OCI-LY7 (cell line): ENCODE data around the gene ADARB2. TPM values are rescaled to one million over a fixed set of nuclear protein-coding genes. Genes with fewer than 3 reads are reported as not detected.

Experiments used
- BruUV-seq: library from RNA; stranded (reverse); fragments of 400-500 nt; replicated peaks from 2 replicates; lab custom pipeline; 2021; lab: Mats Ljungman, UMichigan
- CTCF ChIA-PET: fragments of 300-600 bp; sonication (Branson Sonifier 250); formaldehyde crosslinking; loops from one replicate; lab custom pipeline; 2022; ENCODE audit warnings: antibody characterized with exemption; ENCODE audit not compliant: unreplicated experiment; lab: Charles Lee
- POLR2A ChIA-PET: fragments of 300-600 bp; sonication (Branson Sonifier 250); formaldehyde crosslinking; loops from one replicate; lab custom pipeline; 2022; ENCODE audit warnings: antibody characterized with exemption; lab: Charles Lee
- DNase-seq: peaks from one replicate; pipeline ENCODE4 v3.0.0-alpha.2; 2015; ENCODE audit warnings: low spot score
- H2AFZ ChIP-seq: fragments of 200-600 bp; sonication (generic), shearing (Covaris generic); 2 replicates; pipeline ENCODE4 v1.6.1; 2014; ENCODE audit warnings: mild to moderate bottlenecking, antibody characterized with exemption, low read length, moderate library complexity
- H3K27ac ChIP-seq: fragments of 200-600 bp; sonication (generic); 2 replicates; pipeline ENCODE4 v1.5.1; 2014; ENCODE audit warnings: mixed run types, low read depth, mild to moderate bottlenecking, moderate library complexity, low read length, inconsistent platforms; ENCODE audit not compliant: poor library complexity, severe bottlenecking
- H3K36me3 ChIP-seq: fragments of 200-600 bp; sonication (generic); 2 replicates; pipeline ENCODE4 v1.6.1; 2014; ENCODE audit warnings: mild to moderate bottlenecking, antibody characterized with exemption, low read length, moderate library complexity, mixed read lengths; ENCODE audit not compliant: insufficient read depth
- H3K4me1 ChIP-seq: fragments of 200-600 bp; sonication (generic); 2 replicates; pipeline ENCODE4 v1.5.1; 2014; ENCODE audit warnings: mild to moderate bottlenecking, low read length; ENCODE audit not compliant: insufficient read depth, poor library complexity, severe bottlenecking
- H3K4me2 ChIP-seq: fragments of 200-600 bp; sonication (generic); 2 replicates; pipeline ENCODE4 v1.6.1; 2014; ENCODE audit warnings: mild to moderate bottlenecking, low read length
- H3K4me3 ChIP-seq: fragments of 200-600 bp; sonication (generic); 2 replicates; pipeline ENCODE4 v1.5.1; 2014; ENCODE audit warnings: mild to moderate bottlenecking, low read depth, low read length; ENCODE audit not compliant: poor library complexity, severe bottlenecking
- H3K79me2 ChIP-seq: fragments of 200-600 bp; sonication (generic); 2 replicates; pipeline ENCODE4 v1.6.1; 2016; ENCODE audit warnings: low read depth, mild to moderate bottlenecking, low read length, moderate library complexity, mixed read lengths; ENCODE audit not compliant: insufficient read depth
- H3K9me2 ChIP-seq: fragments of 200-600 bp; sonication (generic); 2 replicates; pipeline ENCODE4 v1.6.1; 2016; ENCODE audit warnings: mild to moderate bottlenecking, low read length, mixed read lengths; ENCODE audit not compliant: insufficient read depth
- H3K9me3 ChIP-seq: fragments of 200-600 bp; sonication (generic); 2 replicates; pipeline ENCODE4 v1.6.1; 2014; ENCODE audit warnings: mild to moderate bottlenecking, mixed run types, low read length, mixed read lengths
- H4K20me1 ChIP-seq: fragments of 200-600 bp; sonication (generic); 2 replicates; pipeline ENCODE4 v1.6.1; 2014; ENCODE audit warnings: mild to moderate bottlenecking, antibody characterized with exemption, low read length, moderate library complexity, mixed read lengths; ENCODE audit not compliant: insufficient read depth
- CTCF ChIP-seq: fragments of 200-600 bp; sonication (generic); conservative IDR thresholded peaks from 2 replicates; pipeline ENCODE4 v1.5.1; 2014; ENCODE audit warnings: mild to moderate bottlenecking, antibody characterized with exemption, low read length, moderate library complexity, mixed read lengths
- EZH2phosphoT487 ChIP-seq: fragments of 200-600 bp; sonication (generic); IDR thresholded peaks from 2 replicates; pipeline ENCODE4 v1.6.1; 2018; ENCODE audit warnings: low read depth, borderline replicate concordance, mild to moderate bottlenecking, mixed run types, antibody characterized with exemption, low read length, moderate library complexity, mixed read lengths
- intact Hi-C: fragments of 100-400 bp; cut with micrococcal nuclease; formaldehyde crosslinking; loops from one replicate; pipeline ENCODE4 v1.10.0; 2022; ENCODE audit not compliant: unreplicated experiment
- total RNA-seq, 2 experiments: library from RNA; depleted of rRNA in 1 of 2; stranded (reverse); fragments of >200 nt in 1 of 2; shearing (Covaris generic) in 1 of 2; gene quantifications; 2 replicates each; pipeline ENCODE4 v1.2.3, GENCODE V29; 2014 to 2022

Gene ADARB2
- total RNA-seq, 2 experiments from 2014 or later = 0.03 TPM; not detected in 1

DNA sequence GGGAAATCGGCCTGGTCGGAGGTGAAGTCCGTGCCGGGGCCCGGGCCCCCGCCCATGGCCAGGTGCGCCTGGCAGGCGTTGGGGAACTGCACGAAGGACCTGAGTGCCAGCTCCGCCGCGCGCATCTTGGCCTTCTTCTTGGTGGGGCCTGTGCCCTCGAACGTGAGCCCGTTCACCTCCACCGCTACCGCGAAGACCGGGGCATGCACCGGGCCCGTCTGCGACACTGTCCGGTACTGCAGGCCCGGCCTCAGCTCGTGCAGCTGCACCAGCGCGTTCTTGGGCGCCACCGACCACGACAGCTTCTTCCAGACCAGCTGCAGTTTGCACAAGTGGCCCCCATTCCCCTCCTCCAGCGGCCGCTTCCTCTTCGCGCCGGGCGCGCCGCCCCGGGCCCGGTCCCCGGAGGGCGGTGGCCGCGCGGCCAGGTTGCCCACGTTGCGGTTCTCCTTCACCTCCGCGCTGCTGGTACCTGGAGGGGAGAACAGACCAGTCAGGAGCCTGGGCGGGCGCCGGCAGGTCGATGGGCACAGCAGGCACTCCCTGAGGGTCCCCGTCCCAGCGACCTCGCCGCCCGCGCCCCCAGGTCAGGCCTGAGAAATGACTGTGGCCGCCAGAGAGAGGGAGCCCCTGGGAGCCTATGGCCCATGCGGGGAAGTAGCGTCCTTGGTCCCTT is 373.7 kb downstream of the ADARB2 start:
- intact Hi-C loops = no loop called here
- no peaks in the 10 kb centered on the region for H3K36me3 ChIP-seq
- H3K9me2 ChIP-seq = no peaks in the 10 kb centered on the region
- TF ChIP-seq CTCF (no peak), EZH2phosphoT487 (no peak)
- ChIA-PET POLR2A (no interaction called here), CTCF (no interaction called here)
- BruUV-seq = no TSS peak
- no peaks in the 10 kb centered on the region for H3K9me3 ChIP-seq
- H3K27ac ChIP-seq = no peak overlapping the region
- no peak overlapping the region for H3K4me2 ChIP-seq
- no peaks in the 10 kb centered on the region for H4K20me1 ChIP-seq
- no peak for DNase-seq
- no peaks in the 10 kb centered on the region for H3K79me2 ChIP-seq
- H3K4me3 ChIP-seq = no peak overlapping the region
- H3K4me1 ChIP-seq = peaks cover 10% of the 10 kb centered on the region
- H2AFZ ChIP-seq = no peak overlapping the region

GRCh38 chr10:1362589-1363445 is 374.5 kb downstream of the ADARB2 start:
- intact Hi-C loops = no loop called here
- no peaks in the 10 kb centered on the region for H3K9me3 ChIP-seq
- H3K4me3 ChIP-seq = no peak overlapping the region
- H3K9me2 ChIP-seq = no peaks in the 10 kb centered on the region
- no peak overlapping the region for H2AFZ ChIP-seq
- H3K4me2 ChIP-seq = no peak overlapping the region
- POLR2A ChIA-PET = no interaction called here
- no peaks in the 10 kb centered on the region for H4K20me1 ChIP-seq
- DNase-seq = no peak
- H3K36me3 ChIP-seq = no peaks in the 10 kb centered on the region
- CTCF ChIA-PET = interaction anchor here (0.5 kb wide), 1 partner anchor 215 kb away, joined by 3 read pairs; no protein-coding TSS in a partner anchor
- TF ChIP-seq EZH2phosphoT487 (no peak), CTCF (no peak)
- peaks cover 10% of the 10 kb centered on the region for H3K4me1 ChIP-seq
- H3K79me2 ChIP-seq = no peaks in the 10 kb centered on the region
- no TSS peak for BruUV-seq
- no peak overlapping the region for H3K27ac ChIP-seq
